Retina (tissue), 1 donor: Measurements from ENCODE around the gene PDE7B.
A peak's percentile ranks its signal among the peaks of the same experiment; 100 is the strongest.
"Not testable (repeated sequence)": the region's sequence is repeated elsewhere in the genome, so short reads cannot be mapped to it uniquely, and the experiment has no call there.

Experiments used
- DNase-seq: peaks from one replicate; pipeline ENCODE4 v3.0.0-alpha.2; 2016

PDE7B gene

DNA sequence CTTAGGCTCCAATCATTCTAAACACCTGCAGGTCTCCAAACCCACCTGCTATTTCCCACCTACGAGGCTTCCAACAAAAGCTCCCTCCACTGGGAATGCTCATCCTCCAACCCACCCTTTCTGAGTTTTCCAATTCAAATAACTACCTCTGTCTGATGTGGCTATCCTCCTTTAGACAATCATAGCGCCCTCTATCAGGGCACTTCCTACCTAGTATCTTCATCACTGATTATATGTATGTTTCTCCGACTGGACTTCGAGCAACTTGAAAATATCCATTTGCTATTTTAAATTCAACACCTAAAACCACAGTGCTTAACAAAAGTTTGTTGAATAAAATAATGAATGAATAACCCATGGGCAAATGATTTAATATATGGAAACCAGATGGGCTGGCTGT, 357.3 kb downstream of the PDE7B start:
- no peak for DNase-seq

DNA sequence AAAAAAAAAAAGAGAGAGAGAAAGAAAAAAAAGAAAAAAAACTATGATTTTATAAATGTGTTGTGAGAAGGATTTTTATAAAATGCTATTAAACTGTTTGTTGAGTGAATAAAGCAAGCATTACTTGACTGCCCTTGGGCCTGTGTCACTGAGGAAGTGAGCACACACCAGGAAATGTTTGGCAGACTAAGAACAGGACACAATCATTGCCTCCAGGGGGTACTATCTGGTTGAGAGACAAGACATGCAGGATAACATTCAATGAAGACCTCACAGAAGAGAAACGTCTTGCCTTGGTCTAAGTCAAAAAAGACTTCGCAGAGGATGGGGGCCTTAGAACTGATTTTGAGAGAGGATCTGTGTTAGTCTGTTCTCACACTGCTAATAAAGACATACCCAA, 358.0 kb downstream of the PDE7B start:
- no peak for DNase-seq

DNA sequence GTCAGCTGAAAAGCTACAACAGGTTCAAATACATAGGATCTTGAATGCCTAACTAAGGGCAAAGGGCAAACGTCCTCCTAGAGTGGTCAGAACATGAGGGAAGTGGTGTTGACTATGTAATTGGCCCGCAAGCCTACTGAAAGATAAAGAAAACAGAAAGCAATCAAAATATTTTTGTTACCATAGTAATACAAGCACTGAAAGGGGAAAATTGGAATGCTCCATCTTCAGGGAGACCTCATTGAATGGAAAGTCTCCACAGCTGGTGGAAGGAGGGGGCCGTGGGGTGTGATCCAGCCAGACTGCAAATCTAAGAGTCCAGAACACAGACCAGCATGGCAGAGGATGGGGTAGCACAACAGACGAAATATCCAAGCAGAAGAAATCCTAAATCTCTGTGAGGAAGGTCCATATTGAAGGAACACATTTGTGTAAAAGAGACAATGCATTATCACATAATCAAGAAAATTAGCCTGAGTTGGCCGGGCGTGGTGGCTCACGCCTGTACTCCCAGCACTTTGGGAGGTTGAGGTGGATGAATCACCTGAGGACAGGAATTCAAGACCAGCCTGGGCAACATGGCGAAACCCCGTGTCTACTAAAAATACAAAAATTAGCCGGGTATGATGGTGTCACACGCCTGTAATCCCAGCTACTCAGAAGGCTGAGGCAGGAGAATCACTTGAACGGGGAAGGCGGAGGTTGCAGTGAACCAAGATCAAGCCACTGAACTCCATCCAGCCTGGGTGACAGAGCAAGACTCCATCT, 359.1 kb downstream of the PDE7B start:
- DNase-seq: no peak

DNA sequence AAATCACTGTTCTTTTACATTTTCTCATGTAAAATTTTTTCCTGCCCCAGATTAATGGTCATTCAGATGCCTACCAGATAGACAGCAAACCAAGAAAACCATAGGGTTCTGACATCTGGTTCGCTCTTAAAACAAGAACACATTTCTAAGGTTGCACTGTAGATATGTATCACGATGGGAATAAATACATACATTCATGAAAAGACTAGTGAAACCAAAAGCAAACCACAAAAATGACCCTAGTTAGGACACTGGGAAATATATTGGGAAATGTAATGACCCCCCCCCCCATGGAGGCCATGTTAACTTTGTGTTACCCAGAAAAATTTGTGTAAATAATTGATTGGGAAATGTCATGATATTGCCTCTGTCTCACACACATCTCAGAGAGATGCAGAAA, 361.1 kb downstream of the PDE7B start:
- DNase-seq: no peak

DNA sequence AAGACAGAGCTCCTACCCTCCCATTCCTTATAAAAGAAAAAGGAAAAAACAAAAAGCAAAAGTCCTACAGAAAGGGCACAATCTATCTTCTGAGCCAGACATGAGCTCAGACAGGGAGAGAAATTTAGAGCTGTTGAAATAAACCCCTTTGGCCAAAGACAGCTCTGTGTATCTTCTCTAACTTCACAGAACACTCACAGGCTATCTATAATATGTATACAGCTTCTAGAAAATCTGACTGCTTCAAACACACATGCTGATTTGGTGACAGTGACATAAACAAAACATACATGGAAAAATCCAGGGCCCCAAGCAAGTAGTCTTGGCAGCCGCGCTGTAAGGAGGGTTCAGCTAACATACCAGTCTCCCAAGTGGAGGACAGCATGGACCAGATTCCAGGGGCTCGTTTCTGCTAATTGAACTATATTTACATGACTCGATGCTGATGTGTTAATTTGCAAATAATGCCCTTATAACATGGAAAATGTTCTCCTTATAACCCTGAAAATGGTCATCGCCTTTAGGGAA, 361.6 kb downstream of the PDE7B start:
- no peak for DNase-seq

DNA sequence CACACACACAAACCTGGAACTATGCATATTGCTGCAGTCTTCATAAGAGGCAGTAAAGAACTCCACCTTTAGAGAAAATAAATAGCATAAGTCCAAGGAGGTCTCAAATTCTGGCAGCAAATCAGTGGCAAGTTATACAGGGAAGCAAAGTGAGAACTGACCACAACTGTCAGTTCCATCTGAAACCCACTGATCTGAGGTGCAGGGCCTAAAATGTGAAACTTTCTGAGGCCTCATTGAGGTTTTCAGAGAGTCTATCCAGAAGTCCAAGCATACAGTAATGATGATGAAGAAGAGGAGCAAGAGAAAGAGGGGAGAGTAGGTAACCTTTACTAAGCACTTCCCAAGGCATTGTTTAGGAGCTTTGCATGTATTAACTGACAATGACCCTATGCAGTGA, 362.4 kb downstream of the PDE7B start:
- no peak for DNase-seq

DNA sequence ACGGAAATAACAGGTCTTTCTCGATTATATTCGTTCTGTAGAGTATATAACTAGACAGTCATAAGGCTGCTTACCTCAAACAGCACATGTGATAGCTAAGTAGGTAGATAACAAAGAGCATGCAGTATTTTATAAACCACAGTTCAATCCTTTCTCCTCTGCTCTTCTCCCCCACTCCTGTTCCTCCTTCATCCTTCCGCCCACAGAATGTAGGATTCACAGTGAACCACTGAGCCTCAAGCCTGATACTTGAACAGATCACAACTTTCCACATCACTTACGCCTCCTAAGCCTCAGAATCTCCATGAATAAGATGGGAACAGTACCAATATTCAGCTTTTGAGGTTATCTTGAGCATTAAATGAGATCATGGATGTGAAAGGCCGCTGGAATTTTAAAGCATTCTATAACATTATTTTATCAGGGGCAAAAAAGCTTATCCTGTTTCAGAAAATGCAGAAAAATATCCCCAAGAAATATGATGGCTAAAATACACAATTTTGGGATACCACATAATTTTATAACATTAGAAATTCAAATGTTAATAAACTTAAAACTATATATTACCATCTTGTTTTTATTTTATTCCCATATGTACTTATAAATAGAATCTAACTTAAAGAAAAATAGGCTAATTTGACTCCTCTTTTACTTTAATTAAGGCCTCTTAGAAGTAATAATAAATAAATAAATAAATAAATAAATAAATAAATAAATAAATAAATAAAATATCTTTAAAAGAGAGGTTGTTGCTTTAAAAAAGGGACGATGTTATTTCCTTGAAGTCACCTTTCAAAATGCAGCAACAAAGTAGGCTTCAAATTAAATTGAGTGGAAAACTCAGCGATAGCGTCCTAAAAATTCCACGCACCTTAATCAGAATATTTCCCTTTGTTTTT, 365.3 kb downstream of the PDE7B start:
- DNase-seq: no peak

DNA sequence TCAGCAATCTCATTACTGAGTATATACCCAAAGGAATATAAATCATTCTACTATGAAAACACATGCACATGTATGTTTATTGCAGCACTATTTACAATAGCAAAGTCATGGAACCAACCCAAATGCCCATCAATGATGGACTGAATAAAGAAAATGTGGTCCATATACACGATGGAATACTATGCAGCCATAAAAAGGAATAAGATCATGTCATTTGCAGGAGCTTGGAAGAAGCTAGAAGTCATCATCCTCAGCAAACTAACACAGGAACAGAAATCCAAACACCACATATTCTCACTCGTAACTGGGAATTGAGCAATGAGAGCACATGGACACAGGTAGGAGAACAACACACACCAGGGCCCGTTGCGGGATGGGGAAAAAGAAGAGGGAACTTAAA, 373.5 kb downstream of the PDE7B start:
- not testable (repeated sequence) for DNase-seq

DNA sequence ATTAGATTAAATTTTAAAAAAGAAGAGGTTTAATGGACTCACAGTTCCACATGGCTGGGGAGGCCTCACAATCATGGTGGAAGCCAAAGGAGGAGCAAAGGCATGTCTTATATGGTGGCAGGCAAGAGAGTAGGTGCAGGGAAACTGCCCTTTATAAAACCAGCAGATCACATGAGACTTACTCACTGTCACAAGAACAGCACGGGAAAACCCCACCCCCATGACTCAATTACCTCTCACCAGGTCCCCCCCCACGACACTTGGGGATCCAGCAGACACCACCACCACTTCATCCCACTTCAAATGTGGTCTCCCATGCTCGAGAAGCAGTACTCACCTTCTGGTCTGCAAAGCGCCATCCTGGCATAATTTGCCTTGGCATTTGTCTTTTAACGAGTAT, 374.0 kb downstream of the PDE7B start:
- no peak for DNase-seq

DNA sequence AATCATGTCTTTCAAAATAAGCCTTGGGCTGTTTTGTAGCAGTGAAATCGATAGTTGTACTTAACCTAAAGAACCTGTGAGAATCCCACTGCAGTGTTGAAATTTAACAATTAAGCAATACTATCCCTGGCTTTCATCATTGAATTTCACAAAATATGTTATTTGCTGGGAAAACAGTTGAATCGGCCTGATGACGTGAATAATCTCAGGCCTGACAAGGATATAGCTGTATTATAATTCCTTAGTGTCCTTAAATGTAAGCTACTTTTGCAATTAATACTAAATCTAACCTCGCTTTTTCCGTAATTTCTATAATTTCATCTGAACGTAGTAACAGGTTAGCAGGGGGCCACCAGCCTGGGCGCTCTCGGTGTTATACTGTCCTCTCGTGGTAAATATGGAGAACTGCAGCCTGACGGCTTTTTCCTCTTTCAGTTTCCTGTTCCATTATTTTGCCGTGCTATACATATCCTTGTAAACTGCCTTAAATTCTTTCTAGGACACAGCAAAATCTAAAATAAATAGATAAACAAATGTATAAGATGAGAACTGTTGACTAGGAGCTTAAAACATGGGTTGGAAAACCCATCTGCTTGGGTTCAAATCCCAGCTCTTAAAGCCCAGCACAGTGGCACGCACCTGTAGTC, 374.6 kb downstream of the PDE7B start:
- DNase-seq: peak; percentile 73

DNA sequence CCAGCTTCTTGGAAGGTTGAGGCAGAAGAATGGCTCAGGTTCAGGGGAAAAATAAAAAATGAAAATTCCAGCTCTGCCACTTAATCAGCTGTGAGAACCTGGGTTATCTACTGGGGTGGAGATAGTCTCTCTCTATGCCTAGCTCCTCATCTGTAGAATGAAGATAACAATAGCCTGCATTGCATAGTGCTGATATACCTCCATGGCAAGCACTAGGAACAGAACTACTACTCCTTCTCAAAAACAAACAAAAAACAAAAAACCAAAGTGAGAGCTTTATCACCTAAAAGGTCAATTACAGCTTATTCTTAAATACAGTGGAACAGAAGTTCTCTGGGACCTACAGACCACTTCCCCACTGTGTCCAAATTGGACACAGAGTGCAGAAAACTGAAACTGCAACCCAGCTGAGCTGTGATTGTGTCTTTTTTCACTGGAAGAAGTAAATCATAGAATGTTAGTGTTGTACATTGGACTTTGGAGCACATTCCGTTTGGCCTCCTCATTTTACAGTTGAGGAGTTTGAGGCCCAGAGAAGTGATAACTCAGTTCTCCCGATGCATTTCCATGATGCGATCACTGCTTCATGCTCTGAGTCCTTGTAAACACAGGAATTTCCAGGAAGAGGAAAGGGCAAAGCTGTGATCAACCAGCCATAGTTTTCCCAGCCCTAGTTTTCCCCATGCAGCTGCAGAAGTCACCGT, 375.3 kb downstream of the PDE7B start:
- no peak for DNase-seq

DNA sequence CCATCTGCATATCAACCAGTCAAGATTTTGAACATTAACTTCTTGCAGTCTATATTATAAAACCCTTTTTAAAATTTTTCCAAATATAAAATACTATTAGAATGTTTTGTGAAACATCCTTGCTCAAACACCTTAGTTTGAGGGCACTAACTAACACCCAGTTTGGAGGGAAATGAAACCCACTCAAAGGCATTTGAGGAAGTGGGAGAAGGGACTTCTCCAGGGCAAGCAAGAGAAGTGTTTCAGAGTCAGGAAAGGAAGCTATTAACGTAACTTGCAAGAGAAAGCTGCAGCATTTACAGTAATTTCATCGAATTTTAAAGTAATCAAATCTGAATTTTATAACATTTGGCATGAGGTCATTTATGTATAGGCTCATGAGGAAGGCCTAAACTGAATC, 377.3 kb downstream of the PDE7B start:
- no peak for DNase-seq

DNA sequence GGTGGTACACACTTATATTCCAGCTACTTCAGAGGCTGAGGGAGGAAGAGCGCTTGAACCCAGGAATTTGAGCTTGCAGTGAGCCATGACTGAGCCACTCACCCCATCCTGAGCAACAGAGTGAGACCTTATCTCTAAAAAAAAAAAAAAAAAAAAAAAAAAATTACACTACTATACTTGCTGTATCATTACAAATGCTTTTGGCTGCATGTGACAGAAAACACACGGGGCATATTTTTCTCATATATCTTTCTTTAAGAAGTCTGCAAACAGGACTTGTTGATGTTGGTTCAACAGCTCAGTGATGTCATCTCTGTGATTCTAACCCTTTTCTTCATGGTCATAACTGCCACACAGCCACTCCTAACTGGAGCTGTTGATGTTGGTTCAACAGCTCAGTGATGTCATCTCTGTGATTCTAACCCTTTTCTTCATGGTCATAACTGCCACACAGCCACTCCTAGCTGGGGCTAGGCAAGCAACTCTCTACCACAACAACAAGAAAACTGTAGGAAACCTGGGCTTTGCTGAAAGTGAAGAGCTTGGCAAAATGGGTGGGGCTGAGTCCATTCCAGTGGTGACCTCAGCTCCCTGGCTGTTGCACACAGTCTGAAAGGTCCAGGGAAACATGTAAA, 378.8 kb downstream of the PDE7B start:
- DNase-seq: no peak

DNA sequence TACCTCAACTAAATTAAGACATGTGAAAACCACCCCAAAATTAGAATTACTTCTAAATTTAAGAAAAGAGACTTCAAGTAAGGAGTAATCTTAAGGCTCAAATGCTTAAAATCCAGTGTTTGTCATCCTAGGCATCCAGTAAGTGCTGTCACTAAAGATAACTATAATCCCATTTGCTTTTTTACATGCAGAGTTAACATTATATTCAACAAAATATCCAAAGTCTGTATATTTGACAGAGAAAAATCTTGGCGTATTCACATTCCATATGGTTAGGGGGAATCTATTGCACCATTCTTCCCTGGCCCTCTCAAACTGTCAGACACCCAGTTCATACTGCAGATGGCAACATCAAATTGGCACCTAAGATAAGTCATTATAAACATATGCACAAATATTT, 381.2 kb downstream of the PDE7B start:
- DNase-seq: no peak

DNA sequence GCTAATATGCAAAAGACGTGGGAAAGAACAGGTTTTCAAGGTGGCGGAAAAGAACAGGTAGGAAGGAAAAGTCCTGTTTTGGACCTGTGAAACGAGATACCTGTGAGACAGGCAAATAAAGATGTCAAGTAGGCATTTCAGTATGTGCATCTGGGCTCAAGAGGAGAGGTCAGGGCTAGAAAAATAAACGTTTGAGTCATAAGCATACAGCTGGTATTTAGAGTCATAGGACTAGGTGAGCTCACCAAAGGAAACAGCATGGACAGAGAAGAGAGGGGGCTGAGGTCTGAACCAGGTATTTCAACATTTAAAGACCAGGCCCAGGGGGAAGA, 383.7 kb downstream of the PDE7B start:
- no peak for DNase-seq

DNA sequence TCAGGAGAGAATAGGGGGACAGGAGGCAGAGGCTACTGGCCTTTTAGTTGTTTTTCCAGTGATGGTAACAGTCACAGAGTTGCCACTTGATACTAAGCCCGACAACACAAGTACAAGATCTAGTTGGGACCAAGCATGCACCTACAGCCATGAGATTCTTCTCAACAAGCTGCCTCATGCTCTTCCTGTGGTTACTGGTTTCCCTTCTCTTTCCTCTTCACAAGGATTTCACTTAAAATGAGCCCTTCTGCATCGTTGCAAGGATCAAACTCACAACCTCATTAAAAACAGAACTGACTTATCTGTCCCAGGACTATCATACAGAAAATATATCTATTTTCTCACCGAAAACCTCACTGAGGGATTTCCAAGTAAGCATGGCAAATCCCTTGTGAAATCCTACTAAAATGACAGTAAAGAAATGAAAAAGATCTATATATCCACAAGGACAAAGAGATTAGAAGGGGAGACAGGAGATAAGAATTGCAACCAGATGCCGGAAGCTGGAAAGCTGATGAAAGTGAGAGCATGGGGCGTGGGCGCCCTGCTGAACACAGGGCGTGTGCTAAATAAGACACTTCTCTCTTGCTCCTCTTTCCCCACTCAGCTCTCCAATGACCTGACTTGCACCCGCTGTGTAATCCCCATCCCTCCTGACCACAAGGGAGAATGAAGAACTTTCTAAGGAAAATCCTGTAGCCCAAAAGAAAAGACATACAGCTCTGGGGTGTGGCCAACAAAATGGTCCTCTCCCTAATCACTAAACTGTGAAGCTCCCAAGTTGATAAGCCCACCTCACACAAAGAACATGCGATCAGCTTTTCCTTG, 385.2 kb downstream of the PDE7B start:
- no peak for DNase-seq

DNA sequence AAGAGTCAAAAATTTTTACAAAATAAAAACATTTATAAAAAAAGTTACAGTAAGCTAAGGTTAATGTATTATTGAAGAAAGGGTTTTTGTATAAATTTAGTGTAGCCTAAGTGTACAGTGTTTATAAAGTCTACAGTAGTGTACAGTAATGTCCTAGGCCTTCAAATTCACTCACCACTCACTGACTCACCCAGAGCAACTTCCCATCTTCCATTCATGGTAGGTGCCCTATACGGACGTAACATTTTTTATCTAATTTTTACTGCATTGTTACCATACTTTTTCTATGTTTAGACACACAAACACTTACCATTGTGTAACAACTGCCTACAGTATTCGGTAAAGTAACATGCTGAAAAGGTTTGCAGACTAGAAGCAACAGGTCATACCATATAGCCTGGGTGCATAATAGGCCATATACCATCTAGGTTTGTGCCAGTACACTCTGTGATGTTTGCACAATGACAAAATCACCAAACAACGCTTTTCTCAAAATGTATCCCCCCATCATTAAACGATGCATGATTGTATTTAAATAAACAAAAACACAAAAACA, 392.6 kb downstream of the PDE7B start:
- DNase-seq: no peak
